SK-N-MC (cell line): ENCODE results near the gene IL32.

ENCODE experiments used
- EZH2 ChIP-seq: fragments of 200-600 bp; sonication (generic); IDR thresholded peaks from one replicate; pipeline ENCODE4 v1.6.1; 2017; ENCODE audit warnings: antibody characterized with exemption
- POLR2AphosphoS5 ChIP-seq: IDR thresholded peaks from 2 replicates; pipeline ENCODE4 v1.6.1; 2012; ENCODE audit warnings: mild to moderate bottlenecking, low read depth, low read length, borderline replicate concordance

DNA sequence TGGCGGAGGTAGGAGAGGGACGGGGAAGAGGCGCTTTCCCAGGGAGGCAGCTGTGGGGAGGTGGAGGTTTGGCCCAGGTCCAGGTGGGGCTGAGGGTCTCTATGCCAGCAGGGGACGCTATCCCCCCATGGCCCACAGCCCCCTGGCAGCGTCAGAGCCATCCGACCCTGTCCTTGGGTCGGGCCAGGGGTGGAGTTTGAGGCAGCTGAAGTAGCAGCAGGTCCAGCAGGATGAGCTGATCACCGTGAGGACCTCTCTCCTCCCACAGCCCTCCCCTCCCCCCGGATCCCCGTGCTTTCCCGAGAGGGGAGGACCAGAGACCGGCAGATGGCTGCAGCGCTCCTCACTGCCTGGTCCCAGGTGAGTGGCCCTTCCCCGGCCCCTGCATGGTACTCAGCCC lies 50.1 kb downstream of the IL32 start:
- TF ChIP-seq EZH2 (no peak), POLR2AphosphoS5 (no peak)
